ENCODE data around the gene GABARAP.

DNA sequence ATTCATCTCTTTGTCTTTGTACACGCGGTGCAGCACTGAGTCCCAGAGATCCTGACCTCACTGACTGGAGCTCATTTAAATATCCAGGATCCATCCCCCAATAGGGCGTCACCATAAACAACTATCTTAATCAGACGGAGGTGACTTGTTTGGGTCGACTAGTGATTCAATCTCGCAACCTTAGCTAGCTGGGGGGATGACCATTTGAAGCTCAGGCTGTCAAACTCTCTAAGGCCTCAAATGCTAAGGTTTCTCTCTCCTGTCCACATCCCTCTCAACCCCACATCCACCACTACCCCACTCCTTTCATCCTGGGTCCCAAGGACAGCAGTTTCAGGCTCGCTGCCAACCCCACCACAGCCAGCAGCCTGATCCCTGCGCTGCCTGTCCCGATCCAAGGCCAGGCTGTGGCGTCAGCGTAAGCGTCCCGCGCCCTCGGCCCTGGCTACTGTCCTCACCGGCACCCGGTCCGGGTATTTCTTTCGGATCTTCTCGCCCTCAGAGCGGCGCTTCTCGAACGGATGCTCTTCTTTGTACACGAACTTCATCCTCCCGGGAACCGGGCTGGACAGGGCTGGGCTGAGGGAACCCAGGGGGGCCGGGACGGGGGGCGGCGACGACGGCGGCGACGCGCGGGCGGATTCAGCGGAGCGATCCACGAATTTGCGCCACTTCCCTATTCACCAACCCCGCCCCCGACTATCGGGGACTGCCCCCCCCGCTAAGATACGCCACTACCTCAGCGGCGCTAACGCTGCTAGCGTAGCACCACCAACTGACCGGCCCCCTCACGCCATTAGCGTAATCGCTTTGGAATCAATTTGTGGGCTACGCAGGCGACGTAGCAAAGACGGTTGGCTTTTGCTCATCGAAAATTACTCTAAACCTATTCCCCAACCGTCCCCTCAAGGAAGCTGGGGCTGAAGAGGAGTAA is at the start of gene GABARAP:
- TF ChIP-seq, protein P1, sequence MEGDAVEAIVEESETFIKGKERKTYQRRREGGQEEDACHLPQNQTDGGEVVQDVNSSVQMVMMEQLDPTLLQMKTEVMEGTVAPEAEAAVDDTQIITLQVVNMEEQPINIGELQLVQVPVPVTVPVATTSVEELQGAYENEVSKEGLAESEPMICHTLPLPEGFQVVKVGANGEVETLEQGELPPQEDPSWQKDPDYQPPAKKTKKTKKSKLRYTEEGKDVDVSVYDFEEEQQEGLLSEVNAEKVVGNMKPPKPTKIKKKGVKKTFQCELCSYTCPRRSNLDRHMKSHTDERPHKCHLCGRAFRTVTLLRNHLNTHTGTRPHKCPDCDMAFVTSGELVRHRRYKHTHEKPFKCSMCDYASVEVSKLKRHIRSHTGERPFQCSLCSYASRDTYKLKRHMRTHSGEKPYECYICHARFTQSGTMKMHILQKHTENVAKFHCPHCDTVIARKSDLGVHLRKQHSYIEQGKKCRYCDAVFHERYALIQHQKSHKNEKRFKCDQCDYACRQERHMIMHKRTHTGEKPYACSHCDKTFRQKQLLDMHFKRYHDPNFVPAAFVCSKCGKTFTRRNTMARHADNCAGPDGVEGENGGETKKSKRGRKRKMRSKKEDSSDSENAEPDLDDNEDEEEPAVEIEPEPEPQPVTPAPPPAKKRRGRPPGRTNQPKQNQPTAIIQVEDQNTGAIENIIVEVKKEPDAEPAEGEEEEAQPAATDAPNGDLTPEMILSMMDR (IDR thresholded peaks at IDR 0.05), result peak in 2 of 7 experiments; percentile 5 to 11
- peak; percentile 70 to 84 (median 83) for TF ChIP-seq POLR2A (IDR thresholded peaks at IDR 0.05)
